AG20443 (cell line): Measurements from ENCODE around the gene SLC13A4.
"Not testable (repeated sequence)": the region's sequence is repeated elsewhere in the genome, so short reads cannot be mapped to it uniquely, and the experiment has no call there.

Experiments
- DNase-seq: peaks from one replicate; pipeline ENCODE4 v3.0.0; 2012; ENCODE audit warnings: low spot score, mixed read lengths

SLC13A4 gene

DNA sequence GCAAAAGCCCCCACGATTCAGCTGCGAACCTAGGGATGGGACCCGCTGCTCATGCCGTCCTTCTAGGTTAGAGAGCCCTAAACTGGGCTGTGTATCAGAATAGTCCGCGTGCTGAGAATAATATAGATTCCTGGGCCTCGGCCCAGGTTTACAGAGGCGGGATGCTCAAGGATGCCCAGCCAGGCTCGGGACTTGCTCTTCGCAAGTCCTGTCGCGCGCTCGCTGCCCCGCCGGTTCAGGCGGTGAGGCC is 65.9 kb downstream of the SLC13A4 start:
- DNase-seq: no peak

GRCh38 chr7:135661311-135662122 is 66.5 kb downstream of the SLC13A4 start:
- no peak for DNase-seq

DNA sequence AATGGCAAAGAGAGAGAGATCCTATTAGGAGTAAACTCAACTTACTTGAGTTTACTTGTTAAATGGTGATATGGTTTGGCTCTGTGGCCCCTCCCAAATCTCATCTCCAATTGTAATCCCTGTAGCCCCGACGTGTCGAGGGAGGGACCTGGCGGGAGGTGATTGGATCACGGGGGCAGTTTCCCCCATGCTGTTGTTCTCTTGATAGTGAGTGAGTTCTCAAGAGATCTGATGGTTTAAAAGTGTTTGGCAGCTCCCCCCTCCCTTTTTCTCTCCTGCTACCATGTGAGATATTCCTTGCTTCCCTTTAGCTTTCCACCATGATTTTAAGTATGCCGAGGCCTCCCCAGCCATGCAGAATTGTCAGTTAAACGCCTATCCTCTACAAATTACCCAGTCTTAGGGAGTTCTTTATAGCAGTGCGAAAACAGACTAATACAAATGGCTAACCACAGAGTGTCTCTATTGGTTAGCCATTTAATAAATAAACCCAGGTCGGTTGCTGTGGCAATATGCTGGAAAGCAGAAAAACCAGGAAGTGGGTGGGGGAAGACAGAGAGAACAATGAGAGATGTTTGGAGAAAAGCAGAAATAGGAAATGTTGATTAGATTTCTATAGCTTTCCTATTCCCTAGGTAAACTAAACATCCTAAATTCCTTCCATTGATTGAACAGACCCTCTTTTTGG is 68.7 kb downstream of the SLC13A4 start:
- no peak for DNase-seq

GRCh38 chr7:135658564-135658963 is 69.4 kb downstream of the SLC13A4 start:
- no peak for DNase-seq

DNA sequence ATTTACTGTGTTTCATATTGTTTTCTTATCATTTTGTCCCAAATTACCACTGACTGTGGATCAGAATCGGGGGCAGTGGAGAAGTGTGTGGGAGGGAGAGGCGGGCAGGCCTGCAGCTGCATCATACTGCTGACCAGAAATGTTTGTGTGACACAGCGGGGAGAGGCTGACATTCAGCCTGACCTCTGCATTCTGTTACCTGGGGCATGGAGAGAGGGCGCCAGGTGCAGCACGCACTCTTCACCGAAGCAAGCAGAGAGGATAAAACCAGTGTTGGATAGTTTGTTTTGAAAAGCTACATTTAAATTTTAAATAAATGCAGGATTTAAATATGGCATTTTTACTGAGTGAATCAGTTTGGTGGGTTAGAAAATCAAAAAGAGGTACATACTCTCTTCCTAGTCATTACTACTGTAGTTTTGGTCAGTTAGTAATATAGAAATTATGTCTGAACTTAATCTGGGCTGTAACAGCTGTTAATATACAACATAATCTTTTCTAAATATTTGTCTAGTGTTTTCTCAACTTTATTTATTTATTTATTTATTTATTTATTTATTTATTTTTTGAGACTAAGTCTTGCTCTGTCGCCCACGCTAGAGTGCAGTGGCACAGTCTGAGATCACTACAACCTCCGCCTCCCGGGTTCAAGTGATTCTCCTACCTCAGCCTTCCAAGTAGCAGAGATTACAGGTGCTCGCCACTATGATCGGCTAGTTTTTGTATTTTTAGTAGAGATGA is 74.5 kb downstream of the SLC13A4 start:
- DNase-seq: no peak

DNA sequence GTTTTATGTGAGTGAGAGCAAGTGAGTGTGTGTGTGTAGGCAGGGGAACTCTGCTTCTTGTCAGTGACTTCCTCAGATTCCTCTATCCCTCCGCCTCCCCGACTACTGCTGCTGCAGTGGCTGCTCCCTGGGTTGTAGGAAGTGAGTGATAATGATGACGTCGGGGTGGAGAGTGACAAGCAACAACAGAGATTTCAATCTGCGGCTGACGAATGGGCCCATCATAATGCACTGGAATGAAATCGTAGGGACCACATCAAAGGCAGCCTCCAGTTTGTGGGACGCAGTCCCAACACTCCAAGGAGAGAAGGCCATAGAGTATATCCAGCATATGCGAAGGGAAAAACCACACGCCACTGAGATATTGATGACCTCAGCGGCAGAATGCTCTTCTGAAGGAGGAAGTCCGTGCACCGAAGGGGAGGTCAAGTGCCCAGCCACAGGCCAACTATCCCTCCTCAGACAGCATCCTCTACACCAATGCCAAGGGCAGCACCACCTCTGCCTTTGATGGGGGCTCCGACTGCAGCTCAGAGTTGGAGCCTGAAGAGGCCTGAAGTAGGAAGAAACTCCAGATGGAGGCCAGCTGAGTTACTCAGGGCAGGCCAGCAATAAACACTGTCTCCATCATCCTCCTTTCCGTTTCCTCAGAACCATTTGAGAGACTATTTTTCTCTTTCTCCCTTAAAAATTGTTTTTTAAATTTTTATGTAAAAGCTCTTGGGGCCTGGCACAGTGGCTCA is 77.0 kb downstream of the SLC13A4 start:
- DNase-seq: peak; percentile 51

DNA sequence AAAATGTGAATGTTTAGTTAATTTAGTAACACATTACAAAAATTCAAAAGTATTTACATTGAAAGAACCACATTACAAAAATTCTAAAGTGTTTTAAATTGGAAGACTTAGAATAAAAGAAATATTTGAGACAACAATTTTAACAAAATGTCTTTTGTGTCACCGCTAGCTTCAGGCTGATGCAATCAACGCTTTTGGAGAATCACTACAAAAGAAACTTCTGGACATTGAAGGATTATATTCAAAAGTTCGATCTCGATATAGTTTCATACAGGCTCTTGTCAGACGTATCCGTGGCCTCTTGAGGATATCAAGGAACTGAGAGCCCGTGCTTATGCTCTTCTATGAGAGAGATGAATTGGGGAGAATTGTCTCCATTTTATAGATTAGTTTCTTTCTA is 79.8 kb downstream of the SLC13A4 start:
- DNase-seq: no peak

GRCh38 chr7:135647755-135648154 is 80.2 kb downstream of the SLC13A4 start:
- no peak for DNase-seq

DNA sequence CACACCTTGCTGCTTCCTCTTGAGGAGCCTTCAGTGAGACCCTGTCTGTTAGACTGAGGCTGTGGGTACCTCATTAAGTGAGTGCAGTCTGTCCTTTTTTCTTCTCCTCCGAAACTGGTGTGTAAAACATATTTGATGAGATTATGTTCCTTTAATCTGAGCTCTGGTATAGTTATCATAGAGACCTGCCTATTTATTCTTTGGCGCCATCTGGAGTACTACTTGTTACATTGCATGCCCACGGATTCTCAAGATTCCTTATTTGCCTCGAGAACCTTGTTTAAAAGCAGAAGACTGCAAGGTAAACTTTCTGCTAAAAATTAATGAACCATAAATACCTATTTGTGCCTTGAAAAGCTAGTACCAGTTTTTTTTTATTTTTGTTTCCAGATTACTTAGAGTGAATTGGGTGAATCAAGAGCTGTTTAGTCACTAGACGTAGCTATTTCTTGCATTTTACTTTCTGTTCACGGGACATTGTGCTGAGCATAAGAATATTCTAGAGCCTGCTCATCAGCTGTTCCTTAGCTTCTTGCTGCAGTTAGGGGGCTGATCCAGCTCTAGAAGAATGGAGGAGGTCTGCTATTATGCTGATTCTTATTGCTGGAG is 82.6 kb downstream of the SLC13A4 start:
- peak; percentile 56 for DNase-seq

DNA sequence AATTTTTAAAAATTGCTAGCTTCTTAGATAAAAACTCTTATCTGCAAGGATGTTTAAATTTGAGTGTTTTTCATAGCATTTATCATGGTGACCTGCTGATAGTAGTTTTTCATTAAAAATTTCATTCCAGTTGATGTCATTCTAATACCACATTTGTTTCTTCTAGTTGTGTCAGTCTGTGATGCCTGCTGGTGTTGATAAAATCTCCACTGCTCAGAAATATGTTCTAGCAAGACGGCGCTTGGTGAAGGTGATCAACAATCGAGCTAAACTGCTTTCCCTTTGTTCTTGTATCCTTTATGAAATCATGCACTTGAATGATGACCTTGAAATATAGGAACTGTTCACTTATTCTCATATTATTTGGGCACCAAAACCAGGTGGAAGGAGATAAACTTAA is 83.3 kb downstream of the SLC13A4 start:
- DNase-seq: no peak

- DNase-seq: no peak
Measured at GRCh38 chr7:135644154-135644553, 83.8 kb downstream of the SLC13A4 start.

GRCh38 chr7:135639690-135640089 is 88.3 kb downstream of the SLC13A4 start:
- DNase-seq: not testable (repeated sequence)

- DNase-seq: no peak
Measured at GRCh38 chr7:135634191-135634878, 93.7 kb downstream of the SLC13A4 start.
